GM12892 (cell line): Measurements from ENCODE around the gene VAPA.

Source experiments
- POLR2A ChIP-seq: IDR thresholded peaks from 2 replicates; pipeline ENCODE4 v1.6.1; 2011; ENCODE audit warnings: low read depth, low read length, control low read depth
- POLR2AphosphoS5 ChIP-seq: IDR thresholded peaks from 2 replicates; pipeline ENCODE4 v1.6.1; 2011; ENCODE audit warnings: low read depth, low read length, control low read depth
- TAF1 ChIP-seq: IDR thresholded peaks from 2 replicates; pipeline ENCODE4 v1.6.1; 2011; ENCODE audit warnings: low read depth, mild to moderate bottlenecking, control low read depth, low read length, borderline replicate concordance

- TF ChIP-seq POLR2A: no peak
- TF ChIP-seq POLR2AphosphoS5: no peak
- TF ChIP-seq TAF1: no peak
Measured at GRCh38 chr18:9968081-9968848, 54.4 kb downstream of the VAPA start.
